ENCODE results near the gene HSPA1A. TPM values are rescaled to one million over a fixed set of nuclear protein-coding genes. Genes with fewer than 3 reads are reported as not detected.
"Not testable (repeated sequence)": the region's sequence is repeated elsewhere in the genome, so short reads cannot be mapped to it uniquely, and the experiment has no call there.

The HSPA1A gene
- total RNA-seq, 1 donor from 2014 or later = 296 TPM

DNA sequence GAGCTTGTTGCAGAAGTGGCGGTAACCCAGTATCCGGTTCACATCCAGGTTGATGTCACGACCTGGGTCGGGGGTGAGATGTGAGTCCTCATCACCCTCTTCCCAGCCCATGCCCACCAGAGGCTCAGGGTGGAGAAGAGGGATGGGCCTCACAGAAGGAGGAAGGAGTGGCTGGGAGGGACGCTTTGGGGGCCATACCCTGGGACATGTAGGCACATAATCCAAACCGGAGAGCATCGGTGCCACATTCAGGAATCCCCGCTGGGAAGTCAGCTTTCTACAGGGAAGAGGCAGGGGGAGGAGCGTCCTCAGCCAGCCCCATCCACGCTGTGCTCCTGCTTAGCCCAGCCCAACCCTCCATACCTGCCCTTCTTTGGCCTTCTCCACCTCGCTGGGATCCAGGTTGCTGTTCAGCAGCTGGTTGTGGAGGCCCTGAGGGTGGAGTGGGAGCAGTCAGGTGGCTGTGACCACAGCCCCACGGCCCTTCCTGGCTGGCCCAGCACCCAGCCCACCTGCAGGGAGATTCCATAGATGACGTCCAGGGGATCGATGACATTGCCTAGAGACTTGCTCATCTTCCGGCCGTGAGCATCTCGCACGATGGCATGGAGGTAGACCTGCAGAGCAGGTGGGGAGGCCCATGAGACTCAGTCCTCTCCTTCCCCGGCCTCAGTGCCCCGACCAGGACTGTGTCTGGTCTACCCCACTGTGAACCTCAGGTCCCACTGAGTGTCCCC is 34.7 kb upstream of the HSPA1A start:
- no peak for DNase-seq (ENCODE audit: low spot score)

DNA sequence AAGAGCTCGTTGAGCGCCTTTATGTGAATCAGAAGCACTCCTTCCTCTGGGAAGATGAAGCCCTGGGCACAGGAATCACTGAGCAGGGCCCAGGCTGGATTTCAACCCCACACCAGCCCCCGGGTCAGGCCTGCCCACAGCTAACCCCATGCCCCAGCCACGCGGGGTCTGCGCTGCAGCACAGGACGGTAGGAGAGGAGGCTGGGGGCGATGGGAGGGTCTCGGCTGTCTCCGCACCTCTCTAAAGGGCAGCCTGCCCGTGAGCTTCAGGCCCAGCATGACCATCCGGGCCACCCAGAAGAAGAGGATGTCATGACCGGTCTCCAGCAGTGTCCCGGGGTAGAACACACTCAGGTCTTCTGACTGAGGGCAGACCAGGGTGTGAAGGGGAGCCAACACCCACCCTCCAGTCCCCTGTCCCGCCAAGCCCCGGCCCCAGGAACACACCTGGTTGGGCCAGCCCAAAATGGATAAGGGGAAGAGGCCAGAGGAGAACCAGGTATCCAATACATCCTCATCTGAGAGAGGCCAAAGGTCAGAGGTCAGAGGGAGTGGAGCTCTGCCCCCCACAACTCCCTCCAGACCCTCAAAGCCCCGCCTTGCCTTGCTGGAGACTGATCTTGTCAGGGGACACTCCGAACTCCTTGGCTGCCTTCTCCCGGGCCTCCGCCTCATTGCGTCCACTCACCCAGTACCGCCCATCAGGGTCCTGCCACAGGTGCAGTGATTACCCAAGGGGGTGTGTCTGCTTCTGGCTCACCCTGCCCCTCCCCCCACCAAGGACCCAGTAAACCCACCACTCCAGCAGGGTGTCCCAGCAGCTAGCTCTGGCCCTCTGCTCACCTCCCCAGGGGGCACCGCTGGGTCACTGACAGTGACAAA is 33.9 kb upstream of the HSPA1A start:
- intact Hi-C loops (cut with DNase I) = no loop called here

More for the DNA sequence above, 34.7 kb upstream of the HSPA1A start:
- intact Hi-C loops (cut with DNase I) = no loop called here

DNA sequence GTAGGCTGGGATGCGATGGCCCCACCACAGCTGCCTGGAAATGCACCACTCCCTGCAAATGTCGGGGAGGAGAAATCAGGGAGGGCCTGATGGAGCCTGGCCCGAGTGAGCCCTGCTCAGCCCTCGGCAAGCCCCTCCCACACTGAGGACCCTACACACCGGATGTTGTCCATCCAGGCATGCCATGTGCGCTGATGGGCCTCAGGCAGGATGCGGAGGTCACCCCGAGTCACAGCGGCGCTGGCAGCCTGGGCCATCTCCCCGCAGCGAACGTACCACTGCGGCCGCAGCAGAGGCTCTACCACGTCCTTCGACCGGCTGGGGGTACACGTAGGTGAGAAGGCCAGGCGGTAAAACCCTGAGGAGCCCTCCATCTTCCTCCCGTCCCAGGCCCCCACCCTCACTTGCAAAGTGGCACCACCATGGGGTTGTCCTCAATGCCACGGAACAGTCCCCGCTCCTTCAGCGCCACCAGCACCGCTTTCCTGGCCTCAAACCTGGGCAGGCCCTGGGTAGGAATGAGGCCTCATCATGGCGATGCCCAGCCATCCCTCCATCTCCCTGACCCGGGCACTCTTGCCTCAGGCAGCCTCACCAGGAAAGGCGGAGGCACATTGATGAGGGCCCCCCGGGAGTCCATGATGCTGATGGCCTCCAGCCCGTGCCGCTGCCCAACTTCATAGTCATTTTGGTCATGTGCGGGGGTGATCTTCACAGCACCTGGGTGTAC is 33.1 kb upstream of the HSPA1A start:
- intact Hi-C loops (cut with DNase I) = no loop called here
- DNase-seq (ENCODE audit: low spot score) = no peak

More for the DNA sequence above, 33.9 kb upstream of the HSPA1A start:
- DNase-seq (ENCODE audit: low spot score) = no peak

DNA sequence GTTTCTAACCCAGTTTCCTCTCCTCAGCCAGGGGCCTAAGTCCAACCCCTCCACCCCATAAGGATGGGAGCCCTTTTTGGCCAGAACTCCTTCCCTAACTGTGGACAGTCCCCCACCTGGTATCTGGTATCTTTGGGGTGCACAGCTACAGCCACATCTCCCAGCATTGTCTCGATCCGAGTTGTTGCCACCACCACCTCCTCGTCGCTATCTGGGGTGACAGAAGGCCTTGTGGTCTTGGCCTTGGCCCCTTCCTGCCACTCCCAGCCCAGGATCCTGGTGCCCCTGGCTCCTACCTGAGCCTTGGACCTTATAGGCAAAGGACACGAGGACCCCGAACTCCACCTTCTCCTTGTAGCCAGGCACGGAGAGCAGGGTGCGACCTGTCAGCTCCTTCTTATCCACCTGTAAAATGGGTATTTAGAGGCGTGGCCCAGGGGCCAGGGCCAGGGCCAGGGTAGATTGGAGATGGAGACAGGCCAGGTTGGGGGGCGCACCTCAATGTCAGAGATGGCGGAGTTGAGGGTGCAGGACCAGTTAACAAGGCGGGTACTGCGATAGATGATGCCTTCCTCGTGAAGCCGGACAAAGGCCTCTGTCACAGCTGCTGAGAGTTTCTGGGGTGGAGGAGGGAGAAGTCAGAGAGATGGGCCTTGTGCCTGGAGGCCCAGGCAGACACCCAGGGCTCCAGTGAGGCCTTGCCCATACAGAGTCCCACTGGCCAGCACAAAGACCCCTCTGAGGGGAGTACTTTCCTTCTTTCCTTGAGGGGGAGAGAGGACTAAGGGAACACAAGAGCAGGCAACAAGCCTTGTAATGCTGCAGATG is 31.0 kb upstream of the HSPA1A start:
- no peak for DNase-seq (ENCODE audit: low spot score)
- intact Hi-C loops (cut with DNase I) = no loop called here

DNA sequence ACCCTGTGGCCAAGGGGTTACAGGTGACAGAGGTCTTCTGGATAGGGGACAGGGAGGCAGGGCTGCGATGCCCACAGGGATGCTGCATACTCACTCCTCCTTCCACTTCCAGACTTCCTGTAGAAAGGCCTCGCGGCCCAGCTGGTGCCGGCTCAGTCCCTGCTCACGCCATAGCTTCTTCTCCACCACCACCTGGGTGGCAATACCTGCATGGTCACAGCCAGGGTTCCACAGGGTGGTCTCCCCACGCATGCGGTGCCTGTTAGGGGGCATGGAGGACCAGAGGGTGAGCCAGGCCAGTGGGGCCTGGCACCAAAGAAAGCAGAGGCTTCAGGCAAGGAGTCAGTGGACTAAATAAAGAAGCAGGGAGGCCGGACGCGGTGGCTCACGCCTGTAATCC is 29.9 kb upstream of the HSPA1A start:
- intact Hi-C loops (cut with DNase I) = no loop called here
- no peak for DNase-seq (ENCODE audit: low spot score)

DNA sequence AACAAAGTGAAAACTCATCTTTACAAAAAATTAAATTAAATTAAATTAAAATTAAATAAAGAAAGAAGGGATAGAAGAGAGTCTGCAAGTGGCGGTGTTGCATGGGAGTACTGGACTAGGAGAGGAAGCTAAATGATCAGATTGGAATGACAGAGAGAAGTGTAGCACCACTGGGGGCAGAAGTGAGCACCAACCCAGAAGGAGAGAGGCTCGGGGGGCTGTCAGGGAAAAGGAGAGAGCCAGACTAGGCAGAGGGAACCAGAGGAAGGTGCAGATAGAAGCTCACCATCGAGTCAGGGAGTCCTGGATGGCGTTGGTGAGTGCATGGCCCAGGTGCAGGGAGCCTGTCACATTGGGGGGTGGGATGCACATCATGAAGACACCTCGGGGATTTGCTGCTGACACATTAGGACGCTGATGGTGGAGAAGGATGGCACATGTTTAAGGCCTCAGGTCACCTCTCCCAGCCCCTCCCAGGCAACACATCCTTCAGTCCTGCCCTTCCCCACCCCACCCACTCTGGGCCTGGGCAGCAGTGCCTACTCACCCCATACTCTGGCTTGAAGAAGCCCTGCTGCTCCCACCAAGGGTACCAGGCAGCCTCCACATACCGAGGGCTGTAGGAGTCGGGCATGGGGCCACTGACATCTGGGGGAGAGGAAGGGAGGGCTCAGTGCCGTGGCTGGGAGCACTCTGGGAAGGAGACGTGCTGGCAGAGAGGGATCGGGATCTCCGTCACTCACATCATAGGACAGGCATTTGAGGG is 23.8 kb upstream of the HSPA1A start:
- DNase-seq (ENCODE audit: low spot score) = no peak
- intact Hi-C loops (cut with DNase I) = no loop called here

DNA sequence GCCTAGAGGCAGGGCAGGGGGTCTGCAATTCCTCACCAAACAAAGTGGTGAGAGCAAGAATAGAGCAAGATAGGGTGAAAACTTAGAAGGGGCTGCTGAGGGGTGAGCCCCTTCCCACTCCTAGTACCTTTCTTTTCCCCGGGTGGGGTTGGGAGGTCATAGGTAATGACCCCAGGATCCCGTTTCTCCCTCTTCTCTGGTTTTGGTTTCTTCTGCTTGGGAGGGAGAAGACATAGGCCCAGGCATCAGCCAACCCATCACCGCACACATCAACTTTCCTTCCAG is 23.3 kb upstream of the HSPA1A start:
- intact Hi-C loops (cut with DNase I) = no loop called here
- no peak for DNase-seq (ENCODE audit: low spot score)

DNA sequence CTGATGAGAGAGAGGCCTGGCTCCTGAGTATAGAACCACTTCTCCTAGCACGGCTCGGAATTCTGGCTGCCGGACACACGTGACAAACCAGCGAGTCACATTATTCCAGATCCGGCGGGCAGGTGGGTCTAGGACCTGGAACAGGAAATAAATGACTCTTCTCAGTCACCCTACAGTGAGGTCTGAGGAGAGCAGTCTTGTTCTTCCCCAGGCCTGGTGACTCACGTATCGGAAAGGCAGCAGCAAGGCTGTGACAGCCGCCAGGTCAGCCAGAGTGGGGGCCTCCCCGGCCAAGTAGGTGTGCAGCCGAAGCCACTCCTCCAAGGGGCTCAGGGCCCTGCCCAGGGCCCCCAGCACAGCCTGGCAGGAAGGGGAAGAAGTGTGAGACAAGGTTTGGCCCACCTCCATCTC is 22.6 kb upstream of the HSPA1A start:
- intact Hi-C loops (cut with DNase I) = no loop called here
- DNase-seq (ENCODE audit: low spot score) = no peak

DNA sequence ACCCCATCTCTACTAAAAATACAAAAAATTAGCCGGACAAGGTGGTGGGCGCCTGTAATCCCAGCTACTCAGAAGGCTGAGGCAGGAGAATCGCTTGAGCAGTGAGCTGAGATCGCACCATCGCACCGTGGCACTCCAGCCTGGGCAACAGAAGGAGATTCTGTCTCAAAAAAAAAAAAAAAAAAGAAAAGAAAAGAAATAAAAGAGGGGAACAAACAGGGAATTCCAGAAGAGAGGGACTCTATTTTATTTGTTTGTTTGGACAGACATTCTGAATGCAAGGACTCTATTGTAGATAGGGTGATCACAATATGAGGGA is 21.5 kb upstream of the HSPA1A start:
- DNase-seq (ENCODE audit: low spot score); intact Hi-C loops (cut with DNase I): not testable (repeated sequence)

DNA sequence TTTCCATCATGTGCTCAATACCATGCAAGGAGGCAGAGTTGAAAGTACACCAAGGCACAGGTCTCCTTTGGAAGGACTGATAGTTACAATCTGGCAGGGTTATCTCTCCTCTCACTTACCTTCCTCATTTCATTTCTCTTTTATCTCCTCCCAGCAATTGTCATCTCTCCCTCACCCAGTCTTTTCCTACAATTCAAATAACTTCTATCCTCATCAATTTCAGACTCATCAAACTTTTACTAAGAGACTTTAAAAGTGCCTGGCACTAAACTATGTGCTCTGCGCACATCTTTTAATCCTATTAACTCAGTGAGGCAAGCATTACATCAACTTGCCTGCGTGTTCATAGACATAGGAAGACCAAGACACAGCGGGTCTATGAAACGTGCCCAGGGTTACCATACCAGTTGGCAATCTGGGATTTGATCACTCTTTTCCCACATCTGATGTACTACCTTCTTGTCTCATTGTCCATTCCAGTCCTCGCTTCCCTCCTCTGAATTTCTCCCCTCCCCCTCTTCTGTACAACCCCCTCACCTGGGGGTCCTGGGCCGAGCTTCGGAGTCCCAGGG is 21.0 kb upstream of the HSPA1A start:
- intact Hi-C loops (cut with DNase I) = no loop called here
- DNase-seq (ENCODE audit: low spot score) = no peak

DNA sequence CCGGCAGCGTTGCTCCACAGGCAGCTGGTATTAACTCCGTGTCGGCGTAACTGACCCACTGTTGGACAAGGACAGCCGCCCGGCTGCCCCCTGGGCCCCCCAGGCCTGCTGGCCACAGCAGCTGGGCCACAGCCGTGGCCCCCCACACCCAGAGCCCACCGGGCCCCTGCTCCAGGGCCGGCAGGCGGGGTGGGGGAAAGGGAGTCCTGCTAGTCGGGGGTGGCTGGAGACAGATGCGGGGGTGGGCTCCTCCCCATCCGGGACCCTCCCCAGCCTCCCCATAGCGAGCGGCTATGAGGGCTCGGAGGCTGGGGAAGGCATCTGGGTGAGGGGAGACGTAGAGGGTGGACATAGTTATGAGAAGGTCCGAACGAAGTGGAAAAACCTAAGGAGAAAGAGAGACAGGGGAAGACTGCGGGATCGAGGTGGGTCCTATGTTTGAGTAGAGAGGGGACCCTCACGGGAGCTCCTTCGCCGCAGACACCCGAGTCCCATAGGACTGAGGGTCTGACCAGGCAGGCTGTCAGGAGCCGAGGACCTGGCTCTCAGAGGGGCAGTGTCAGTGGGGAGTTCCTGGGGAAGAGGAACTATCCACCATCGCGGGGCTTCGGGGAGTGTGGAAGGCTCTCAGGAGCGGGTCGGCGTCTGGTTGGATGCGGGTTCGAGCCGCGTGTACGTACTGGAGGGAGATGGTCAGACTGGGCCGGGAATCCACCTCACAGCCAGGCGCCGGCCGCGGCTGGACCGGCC is 20.3 kb upstream of the HSPA1A start:
- intact Hi-C loops (cut with DNase I) = loop anchor here (5.0 kb wide), 1 partner anchor 58 kb away; the partner anchor contains the start of gene CLIC1
- no peak for DNase-seq (ENCODE audit: low spot score)

DNA sequence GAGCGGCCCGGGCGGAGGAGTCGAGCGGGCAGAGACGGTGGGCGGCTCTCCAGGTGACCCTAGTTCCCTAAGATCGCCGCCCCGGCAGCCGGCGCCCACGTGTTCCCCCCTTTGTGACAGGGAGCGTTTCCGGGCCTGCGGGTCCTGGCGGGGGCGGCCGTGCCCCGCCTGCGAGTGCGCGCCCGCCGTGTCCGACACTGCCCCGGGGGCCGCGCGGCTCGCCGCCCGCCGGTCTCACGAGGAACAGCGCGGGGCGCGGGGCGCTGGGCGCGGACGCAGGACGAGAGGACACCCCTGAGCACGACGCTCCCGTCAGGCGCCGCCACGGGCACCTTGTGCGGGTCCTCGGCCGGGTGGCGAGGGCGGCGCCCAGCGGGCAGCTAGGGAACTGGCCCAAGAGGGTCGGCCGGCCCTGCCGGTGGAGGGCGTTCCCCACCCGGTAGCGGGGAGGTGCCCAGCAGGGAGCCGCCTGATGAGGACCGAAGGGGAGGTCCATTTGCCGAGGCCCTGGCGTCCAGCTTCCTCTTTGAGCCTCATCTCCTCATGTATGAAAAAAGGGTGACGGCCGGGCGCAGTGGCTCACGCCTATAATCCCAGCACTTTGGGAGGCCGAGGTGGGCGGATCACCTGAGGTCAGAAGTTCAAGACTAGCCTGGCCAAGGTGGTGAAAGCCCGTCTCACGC is 19.6 kb upstream of the HSPA1A start, which contains the start of gene VARS1:
VARS1 (minus strand) TSS at position 137 of the 683 bp plus-strand sequence. CDS start 535 bp downstream, outside the sequence.
- intact Hi-C loops (cut with DNase I) = loop anchor here (5.0 kb wide), 1 partner anchor 58 kb away; the partner anchor contains the start of gene CLIC1
- peak; percentile 98 for DNase-seq (ENCODE audit: low spot score)

DNA sequence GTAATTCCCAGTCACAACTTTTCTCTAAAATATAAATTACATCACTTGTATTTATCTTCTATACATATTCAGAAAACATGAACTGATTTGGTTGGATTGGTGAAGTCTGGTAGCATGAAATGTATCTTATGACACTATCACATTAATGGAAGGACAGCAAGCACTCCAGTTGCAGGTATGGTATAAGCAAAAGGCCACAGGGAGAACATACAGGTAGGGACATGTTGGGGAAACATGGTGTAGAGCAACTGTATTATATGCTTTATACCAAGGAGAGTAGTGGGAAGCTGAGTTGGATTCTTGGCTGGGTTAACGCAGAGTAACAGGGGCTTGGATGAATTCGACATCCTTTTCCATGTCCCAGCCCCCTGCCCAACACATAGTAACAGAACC is 18.4 kb upstream of the HSPA1A start:
- intact Hi-C loops (cut with DNase I) = loop anchor here (5.0 kb wide), 1 partner anchor 60 kb away; the partner anchor contains the start of gene CLIC1
- no peak for DNase-seq (ENCODE audit: low spot score)

DNA sequence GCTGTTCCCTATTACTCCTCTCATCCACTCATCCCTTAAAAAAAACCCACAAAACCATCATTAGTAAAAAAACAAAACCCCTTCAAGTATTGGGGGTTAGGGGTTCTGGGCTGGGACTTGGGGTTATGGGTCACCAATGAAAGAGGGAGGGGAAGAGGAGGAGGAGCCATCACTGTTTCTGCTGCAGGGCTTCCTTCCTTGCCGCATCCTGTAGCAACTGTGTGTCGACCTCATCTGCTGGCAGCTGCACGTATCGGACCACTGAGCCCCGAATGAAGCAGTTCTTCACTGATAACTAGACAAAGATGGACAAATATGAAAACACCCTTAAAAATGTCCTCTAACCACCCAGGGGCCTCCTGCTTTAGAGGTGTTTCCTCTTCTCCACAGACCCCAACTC is 17.8 kb upstream of the HSPA1A start:
- no peak for DNase-seq (ENCODE audit: low spot score)
- intact Hi-C loops (cut with DNase I) = loop anchor here (5.0 kb wide), 1 partner anchor 60 kb away; the partner anchor contains the start of gene CLIC1

DNA sequence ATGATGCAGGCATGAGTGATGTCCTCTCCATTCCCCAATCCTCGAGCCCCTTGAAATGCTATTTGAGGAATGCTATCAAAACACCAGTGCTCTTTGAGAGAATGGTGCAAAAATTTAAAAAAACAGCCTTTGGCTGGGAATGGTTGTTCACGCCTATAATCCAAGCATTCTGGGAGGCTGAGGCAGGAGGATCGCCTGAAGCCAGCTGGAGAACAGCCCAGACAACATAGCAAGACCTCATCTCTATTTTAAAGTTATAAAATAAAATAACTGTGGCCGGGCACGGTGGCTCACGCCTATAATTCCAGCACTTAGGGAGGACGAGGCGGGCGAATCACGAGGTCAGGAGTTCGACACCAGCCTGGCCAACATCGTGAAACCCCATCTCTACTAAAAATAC is 15.6 kb upstream of the HSPA1A start:
- DNase-seq (ENCODE audit: low spot score) = no peak
- intact Hi-C loops (cut with DNase I) = loop anchor here (5.0 kb wide), 1 partner anchor 62 kb away; the partner anchor contains the start of gene CLIC1

DNA sequence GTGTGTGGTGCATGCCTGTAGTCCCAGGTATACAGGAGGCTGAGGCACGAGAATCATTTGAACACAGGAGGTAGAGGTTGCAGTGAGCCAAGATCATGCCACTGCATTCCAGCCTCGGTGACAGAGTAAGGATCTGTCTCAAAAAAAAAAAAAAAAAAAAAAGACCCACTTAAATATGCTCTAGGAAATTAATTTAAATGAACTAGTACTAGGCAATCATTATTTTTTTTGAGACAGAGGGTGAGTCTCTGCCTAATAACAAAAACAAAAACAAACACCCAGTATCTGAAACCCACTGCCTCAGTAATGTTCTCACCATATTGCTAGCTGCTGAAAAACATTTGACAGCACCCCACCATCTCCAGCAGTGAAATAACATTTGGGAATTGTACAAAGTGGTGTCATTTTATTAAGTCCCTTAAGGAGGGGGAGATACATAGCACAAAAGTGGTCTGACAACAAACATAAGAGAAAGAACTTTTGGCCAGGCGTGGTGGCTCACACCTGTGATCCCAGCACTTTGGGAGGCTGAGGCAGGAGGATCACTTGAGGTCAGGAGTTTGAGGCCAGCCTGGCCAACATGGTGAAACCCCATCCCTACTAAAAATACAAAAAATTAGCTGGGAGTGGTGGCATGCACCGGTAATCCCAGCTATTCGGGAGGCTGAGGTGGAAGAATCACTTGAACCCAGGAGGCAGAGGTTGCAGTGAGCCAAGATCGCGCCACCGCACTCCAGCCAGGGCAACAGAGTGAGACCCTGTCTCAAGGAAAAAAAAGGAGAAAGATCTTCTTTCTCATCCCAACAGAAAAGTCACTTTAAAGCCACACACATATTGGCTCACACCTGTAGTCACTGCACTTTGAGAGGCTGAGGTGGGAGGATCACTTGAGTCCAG is 14.1 kb upstream of the HSPA1A start:
- intact Hi-C loops (cut with DNase I) = not testable (repeated sequence)
- DNase-seq (ENCODE audit: low spot score) = peak; percentile 51
